Measurements from ENCODE around the gene P4HTM. TPM values are rescaled to one million over a fixed set of nuclear protein-coding genes. Genes with fewer than 3 reads are reported as not detected.
A peak's percentile ranks its signal among the peaks of the same experiment; 100 is the strongest.

Gene P4HTM
- polyA plus RNA-seq, 3 donors: 14.9 to 40.0 (median 18.1) TPM

DNA sequence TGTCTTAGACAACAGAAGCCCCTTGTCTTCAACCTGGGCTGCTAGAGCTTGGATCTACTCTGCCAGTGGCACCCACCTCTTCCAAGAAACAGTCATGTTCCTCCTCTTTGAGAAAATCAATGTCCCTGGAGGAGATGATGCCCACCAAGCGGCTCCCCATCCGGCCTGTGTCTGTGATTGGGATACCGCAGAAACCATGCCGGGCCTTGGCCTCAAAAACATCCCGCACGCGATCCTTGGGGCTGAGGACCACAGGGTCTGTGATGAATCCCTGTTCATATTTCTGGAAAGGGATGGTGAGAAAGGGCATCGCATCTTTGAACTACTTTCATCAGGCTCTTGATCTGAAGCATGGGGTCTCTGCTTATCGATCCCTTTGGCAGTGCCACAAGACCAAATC lies 37.6 kb downstream of the P4HTM start:
- H3K27ac ChIP-seq (ENCODE audit: low read depth in 1 of 2, low read length in 2 of 2): no peak overlapping the region
- DNase-seq: no peak
- H3K4me3 Mint-ChIP-seq: no peak overlapping the region

DNA sequence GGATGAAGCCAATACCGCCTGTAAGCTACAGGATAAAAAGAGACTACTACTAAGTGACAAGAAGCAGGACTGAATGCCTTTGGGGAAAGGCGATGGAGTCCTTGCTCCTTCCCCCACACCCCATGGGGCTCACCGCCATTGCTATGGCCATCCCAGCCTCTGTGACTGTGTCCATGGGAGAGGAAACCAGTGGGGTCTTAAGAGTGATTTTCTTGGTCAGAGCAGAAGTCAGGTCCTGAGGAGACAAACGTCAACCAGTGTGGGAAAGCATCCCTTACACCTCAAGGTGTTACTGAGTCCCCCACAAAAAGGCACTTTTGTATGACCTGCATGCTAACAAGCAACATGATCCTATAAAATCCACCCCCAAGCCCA lies 38.2 kb downstream of the P4HTM start:
- H3K4me1 ChIP-seq (ENCODE audit: control insufficient read depth in 1 of 2, insufficient read depth in 2 of 2, low read length in 2 of 2): peaks cover 15 to 22% of the 10 kb centered on the region in 2 donors
- TF ChIP-seq CTCF (IDR thresholded peaks at IDR 0.05): no peak
- H3K79me2 ChIP-seq (ENCODE audit: insufficient read depth, low read length): peaks cover 35% of the 10 kb centered on the region
- H4K20me1 ChIP-seq (ENCODE audit: insufficient read depth, low read length): no peaks in the 10 kb centered on the region
- peak overlapping the region in 6 of 7 donors; percentile 59 to 98 (median 96) for H3K27ac Mint-ChIP-seq
- H3K27ac ChIP-seq (ENCODE audit: low read depth in 1 of 2, low read length in 2 of 2): peak overlapping the region in 1 of 2 donors; percentile 92
- H3K4me2 ChIP-seq (replicated peaks; ENCODE audit: extremely low read depth, low read length, poor library complexity, severe bottlenecking): peak overlapping the region; percentile 78
- no peak for DNase-seq
- H3K27me3 ChIP-seq (ENCODE audit: control insufficient read depth in 2 of 2, insufficient read depth in 2 of 2, low read length in 2 of 2): no peaks in the 10 kb centered on the region
- peak overlapping the region in 1 of 3 experiments; percentile 76 for H3K4me3 ChIP-seq (replicated peaks in 1 of 3; ENCODE audit: low read depth in 2 of 3, low read length in 3 of 3)
- H3K4me3 Mint-ChIP-seq: peak overlapping the region; percentile 79 to 91
- no peaks in the 10 kb centered on the region for H3K9me3 ChIP-seq (replicated peaks in 1 of 2; ENCODE audit: control insufficient read depth in 1 of 2, insufficient read depth in 1 of 2, low read length in 2 of 2)
- H3K4me1 Mint-ChIP-seq: peaks cover 25% of the 10 kb centered on the region
- no peaks in the 10 kb centered on the region for H3K9me3 Mint-ChIP-seq
- no peak overlapping the region for H2AFZ ChIP-seq (ENCODE audit: insufficient read depth, low read depth, low read length, poor library complexity, severe bottlenecking)
- intact Hi-C loops (cut with micrococcal nuclease): no loop called here
- peaks cover 62 to 69% of the 10 kb centered on the region in 2 donors for H3K36me3 ChIP-seq (replicated peaks in 1 of 2; ENCODE audit: control insufficient read depth in 1 of 2, insufficient read depth in 2 of 2, low read length in 2 of 2)
- H3K9ac ChIP-seq (ENCODE audit: insufficient read depth, low read length, poor library complexity, severe bottlenecking): peak overlapping the region; percentile 75
- no CpG with 5 or more reads among the region's 4 CpGs for WGBS (ENCODE audit: insufficient coverage)
- H3K27me3 Mint-ChIP-seq (ENCODE audit: low read depth in 3 of 3): no peaks in the 10 kb centered on the region
- H3K36me3 Mint-ChIP-seq: peaks cover 62 to 63% of the 10 kb centered on the region in 2 donors

More for the DNA sequence above, 37.6 kb downstream of the P4HTM start:
- Histone ChIP-seq H3K79me2 (ENCODE audit: insufficient read depth, low read length) (peaks cover 42% of the 10 kb centered on the region), H3K27me3 (ENCODE audit: control insufficient read depth in 2 of 2, insufficient read depth in 2 of 2, low read length in 2 of 2) (no peaks in the 10 kb centered on the region), H3K9ac (ENCODE audit: insufficient read depth, low read length, poor library complexity, severe bottlenecking) (no peak overlapping the region), H3K4me2 (replicated peaks; ENCODE audit: extremely low read depth, low read length, poor library complexity, severe bottlenecking) (no peak overlapping the region), H3K4me3 (replicated peaks in 1 of 3; ENCODE audit: low read depth in 2 of 3, low read length in 3 of 3) (no peak overlapping the region), H4K20me1 (ENCODE audit: insufficient read depth, low read length) (no peaks in the 10 kb centered on the region), H2AFZ (ENCODE audit: insufficient read depth, low read depth, low read length, poor library complexity, severe bottlenecking) (no peak overlapping the region), H3K9me3 (replicated peaks in 1 of 2; ENCODE audit: control insufficient read depth in 1 of 2, insufficient read depth in 1 of 2, low read length in 2 of 2) (no peaks in the 10 kb centered on the region), H3K36me3 (replicated peaks in 1 of 2; ENCODE audit: control insufficient read depth in 1 of 2, insufficient read depth in 2 of 2, low read length in 2 of 2) (peaks cover 57 to 68% of the 10 kb centered on the region in 2 donors), H3K4me1 (ENCODE audit: control insufficient read depth in 1 of 2, insufficient read depth in 2 of 2, low read length in 2 of 2) (peaks cover 21 to 28% of the 10 kb centered on the region in 2 donors)
- no peak for TF ChIP-seq CTCF (IDR thresholded peaks at IDR 0.05)
- Mint-ChIP-seq H3K27ac (peak overlapping the region in 3 of 7 donors; percentile 7 to 88 (median 7)), H3K36me3 (peaks cover 59 to 60% of the 10 kb centered on the region in 2 donors), H3K27me3 (ENCODE audit: low read depth in 3 of 3) (no peaks in the 10 kb centered on the region), H3K9me3 (no peaks in the 10 kb centered on the region), H3K4me1 (peaks cover 32% of the 10 kb centered on the region)
- intact Hi-C loops (cut with micrococcal nuclease): no loop called here
- WGBS (ENCODE audit: insufficient coverage): 100% methylated on average over 7 of the region's 9 CpGs
